Daoy (cell line): Measurements from ENCODE around the gene NEUROG2. TPM values are rescaled to one million over a fixed set of nuclear protein-coding genes. Genes with fewer than 3 reads are reported as not detected.
"Not testable (repeated sequence)": the region's sequence is repeated elsewhere in the genome, so short reads cannot be mapped to it uniquely, and the experiment has no call there.

Source experiments
- DNase-seq: peaks from one replicate; pipeline ENCODE4 v3.0.0-alpha.2; 2015; ENCODE audit warnings: low read depth
- total RNA-seq: library from RNA; depleted of rRNA; stranded (reverse); fragments of >200 nt; shearing (Covaris generic); gene quantifications from 2 replicates; pipeline ENCODE4 v1.2.3, GENCODE V29; 2014; rRNA removed

NEUROG2 gene
- 0.06 TPM in 1 of 2 replicates, not detected in the other for total RNA-seq

DNA sequence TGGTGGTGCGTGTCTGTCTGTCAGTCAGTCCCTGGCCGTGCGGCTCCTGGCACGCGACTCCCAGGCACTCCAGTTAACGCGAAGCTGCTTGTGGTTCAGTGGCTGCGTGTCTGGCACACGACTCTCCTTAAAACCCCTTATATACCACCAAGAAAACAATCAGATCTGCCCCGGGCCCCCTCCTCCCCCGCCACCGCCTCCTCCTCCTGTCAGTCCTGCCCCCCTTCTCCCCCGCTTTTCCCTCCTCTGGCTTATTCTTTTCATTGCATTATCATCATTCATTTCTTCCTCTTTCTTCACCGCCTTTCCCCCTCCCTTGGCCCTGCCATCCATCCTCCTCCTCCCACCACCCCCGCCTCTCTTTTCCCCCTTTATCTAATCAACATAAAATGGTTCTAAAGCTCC lies at the start of gene NEUROG2:
Gene NEUROG2 (minus strand): TSS at position 115 of the 405 bp plus-strand sequence. CDS start 705 bp downstream, outside the sequence.
- DNase-seq = no peak

- no peak for DNase-seq
Measured at GRCh38 chr4:112564706-112565270, 48.8 kb upstream of the NEUROG2 start.

DNA sequence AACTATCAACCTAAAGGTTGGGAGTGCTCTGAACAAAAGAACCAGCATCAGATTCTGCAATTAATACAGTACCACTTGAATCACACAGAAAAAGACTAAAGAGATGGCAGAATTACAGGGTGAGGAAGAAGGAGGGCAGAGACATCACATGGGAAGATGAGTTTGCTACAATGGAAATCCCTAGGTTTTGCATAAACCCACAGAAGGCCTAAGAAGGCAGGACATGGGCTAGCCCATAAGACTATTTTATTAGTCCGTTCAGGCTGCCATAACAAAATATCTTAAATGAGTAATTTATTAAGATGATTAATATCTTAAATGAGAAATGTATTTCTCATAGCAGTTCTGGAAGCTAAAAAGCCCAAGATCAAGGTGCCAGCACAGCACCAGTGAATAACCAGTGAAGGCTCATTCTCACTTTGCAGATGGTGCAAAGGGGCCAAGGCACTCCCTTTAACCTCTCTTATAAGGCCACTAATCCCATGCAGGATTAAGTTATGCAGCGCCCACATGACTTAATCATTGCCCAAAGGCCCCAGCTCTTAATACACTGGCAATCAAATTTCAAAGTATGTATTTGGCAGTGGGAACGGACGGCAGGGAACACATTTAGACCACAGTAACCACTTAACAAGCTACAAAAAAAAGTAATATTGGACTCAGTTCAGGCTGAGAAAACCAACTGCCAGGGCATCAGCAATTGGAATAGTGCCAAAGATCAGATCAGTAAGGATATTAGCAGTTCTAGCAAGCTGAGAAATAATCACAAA lies 47.6 kb upstream of the NEUROG2 start:
- DNase-seq = no peak

DNA sequence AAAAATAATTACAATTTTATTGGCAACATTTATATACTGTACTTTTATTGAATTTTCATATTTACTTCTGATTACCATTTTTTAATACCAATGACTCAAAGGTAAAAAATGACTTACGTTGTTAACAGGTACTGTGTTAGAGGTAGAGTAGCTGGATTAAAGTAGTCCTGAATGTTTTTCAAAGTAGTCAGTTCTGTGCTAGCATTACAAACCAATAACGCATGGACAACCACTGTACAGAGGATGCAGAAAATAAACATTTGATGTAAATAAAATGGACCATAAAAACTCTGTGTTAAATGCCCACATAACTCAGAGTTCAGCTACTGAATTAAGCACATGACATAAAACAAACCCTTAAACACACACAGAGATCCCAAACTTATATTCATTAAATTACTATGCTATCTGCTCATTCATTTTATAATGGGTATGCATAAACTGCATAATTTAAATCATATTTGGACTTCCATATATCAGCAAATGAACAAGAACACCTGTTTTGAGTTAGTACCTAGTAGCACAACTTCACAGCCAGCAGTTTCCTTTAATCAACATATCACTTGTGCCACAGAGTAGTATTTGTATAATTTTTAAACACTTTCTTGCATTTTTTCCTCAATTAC lies 46.4 kb upstream of the NEUROG2 start:
- no peak for DNase-seq

GRCh38 chr4:112560084-112560483 lies 44.1 kb upstream of the NEUROG2 start:
- no peak for DNase-seq

- no peak for DNase-seq
Measured at GRCh38 chr4:112559053-112559452, 43.1 kb upstream of the NEUROG2 start.

DNA sequence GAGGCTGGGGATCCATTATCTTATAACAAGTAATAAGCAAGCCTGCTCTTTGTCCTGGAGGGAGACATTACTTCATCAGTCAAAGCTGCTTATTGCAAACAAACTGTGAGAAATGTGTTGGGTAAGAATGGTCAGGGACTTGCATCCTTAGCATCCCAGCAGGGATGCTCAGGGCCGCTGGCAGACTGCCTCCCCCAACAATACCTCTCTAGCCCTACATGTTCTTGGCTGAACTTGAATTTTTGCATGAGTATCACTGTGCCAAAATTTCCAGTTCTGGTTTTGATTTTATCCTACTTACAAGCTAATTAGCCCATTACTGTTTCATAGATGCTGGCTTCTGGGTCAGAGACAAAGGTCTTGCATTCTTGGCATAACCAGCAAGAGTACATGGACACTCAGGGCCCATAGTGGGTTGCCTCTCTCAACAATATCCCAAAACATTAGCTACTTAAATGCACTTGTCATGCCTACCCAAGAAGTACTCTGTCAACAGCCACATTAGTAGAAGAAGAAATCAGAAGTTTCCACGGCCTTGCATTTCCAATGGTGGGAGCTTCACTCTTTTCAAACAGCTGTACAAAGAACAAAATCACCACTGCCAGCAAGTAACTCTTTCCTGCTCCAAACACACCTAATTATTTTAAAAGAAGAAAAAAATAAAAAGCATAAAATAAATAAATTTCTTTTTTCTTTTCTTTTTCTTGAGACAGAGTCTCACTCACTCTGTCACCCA lies 41.9 kb upstream of the NEUROG2 start:
- no peak for DNase-seq

DNA sequence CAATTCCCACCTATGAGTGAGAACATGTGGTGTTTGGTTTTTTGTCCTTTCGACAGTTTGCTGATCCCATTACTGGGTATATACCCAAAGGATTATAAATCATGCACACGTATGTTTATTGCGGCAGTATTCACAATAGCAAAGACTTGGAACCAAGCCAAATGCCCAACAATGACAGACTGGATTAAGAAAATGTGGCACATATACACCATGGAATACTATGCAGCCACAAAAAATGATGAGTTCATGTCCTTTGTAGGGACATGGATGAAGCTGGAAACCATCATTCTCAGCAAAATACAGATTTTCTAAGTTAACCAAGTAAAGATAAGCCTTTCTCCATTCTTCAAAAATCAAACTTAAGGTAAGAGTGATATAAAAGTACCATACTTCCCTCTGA lies 38.3 kb upstream of the NEUROG2 start:
- not testable (repeated sequence) for DNase-seq

DNA sequence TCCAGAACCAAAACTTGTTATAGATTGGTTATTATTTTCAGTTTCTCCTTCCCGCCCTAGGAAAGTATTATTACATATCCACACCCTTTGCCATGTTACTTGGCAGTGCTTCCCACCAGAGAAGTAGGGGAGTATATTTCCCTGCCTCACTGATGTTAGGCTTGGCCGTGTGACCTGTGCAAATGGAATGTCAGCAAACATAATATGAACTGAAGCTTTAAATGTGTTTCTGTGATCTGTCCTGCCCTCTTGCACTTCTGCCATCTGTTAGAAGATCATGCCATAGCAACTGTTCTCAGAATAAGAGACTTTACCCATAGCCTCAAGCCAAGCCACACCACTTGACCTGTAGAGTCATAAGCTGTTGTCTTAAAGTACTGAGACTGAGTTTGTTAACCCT lies 36.7 kb upstream of the NEUROG2 start:
- DNase-seq = peak; percentile 47

DNA sequence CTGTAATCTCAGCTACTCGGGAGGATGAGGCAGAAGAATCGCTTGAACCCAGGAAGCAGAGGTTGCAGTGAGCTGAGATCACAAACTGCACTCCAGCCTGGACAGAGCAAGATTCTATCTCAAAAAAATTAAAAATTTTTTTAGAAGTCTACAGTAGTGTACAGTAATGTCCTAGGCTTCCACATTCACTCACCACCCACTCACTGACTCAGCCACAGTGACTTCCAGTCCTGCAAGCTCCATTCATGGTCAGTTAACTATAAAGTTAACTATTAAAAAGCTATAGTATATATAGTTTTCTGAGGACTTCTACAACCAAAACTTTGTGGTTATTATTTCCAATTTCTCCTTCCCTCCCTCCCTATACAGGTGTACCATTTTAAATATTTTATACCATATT lies 34.7 kb upstream of the NEUROG2 start:
- peak; percentile 27 for DNase-seq

GRCh38 chr4:112546476-112546875 lies 30.5 kb upstream of the NEUROG2 start:
- no peak for DNase-seq

- no peak for DNase-seq
Measured at GRCh38 chr4:112545346-112545745, 29.4 kb upstream of the NEUROG2 start.

DNA sequence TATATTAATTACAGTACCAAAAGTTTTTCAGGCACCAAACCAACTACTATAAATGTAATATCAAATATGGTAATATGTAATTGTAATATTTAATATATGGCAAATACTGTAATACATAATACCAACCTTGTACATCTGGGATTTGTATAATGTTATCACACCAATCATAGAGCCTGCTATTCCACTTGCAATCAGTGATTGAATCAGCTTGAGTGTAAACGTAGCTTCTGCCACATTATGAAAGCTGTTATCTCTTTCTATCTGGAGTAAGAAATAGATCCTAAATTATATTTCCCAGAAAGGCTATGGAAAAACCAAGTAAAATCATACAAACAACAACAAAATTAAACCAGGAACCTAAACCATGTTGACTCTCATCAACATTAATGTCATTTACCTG lies 24.7 kb upstream of the NEUROG2 start:
- DNase-seq = no peak

DNA sequence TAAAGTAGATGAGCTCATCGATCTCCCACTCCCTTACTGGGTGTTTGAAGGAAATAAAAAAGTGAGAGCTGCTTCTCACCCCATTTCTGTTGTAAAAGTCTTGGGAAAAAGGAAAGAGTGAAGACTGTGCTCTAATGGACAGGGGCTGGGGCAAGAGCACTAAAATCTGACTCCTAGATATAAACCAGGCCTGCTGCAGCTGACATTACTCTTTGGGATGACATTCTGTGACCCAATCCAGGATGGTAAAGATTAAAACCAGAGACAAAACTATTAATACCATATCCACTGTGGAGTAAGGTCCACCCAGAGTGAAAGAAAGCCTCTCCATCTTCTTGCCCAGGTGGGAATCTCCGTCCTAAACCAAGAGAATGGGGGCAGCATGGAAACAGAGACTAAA lies 20.1 kb upstream of the NEUROG2 start:
- DNase-seq = no peak

GRCh38 chr4:112532267-112532666 lies 16.3 kb upstream of the NEUROG2 start:
- peak; percentile 65 for DNase-seq

- peak; percentile 39 for DNase-seq
Measured at GRCh38 chr4:112531146-112531545, 15.2 kb upstream of the NEUROG2 start.

- DNase-seq = no peak
Measured at GRCh38 chr4:112526061-112526460, 10.1 kb upstream of the NEUROG2 start.

- peak; percentile 53 for DNase-seq
Measured at GRCh38 chr4:112523764-112524505, 8.0 kb upstream of the NEUROG2 start.

DNA sequence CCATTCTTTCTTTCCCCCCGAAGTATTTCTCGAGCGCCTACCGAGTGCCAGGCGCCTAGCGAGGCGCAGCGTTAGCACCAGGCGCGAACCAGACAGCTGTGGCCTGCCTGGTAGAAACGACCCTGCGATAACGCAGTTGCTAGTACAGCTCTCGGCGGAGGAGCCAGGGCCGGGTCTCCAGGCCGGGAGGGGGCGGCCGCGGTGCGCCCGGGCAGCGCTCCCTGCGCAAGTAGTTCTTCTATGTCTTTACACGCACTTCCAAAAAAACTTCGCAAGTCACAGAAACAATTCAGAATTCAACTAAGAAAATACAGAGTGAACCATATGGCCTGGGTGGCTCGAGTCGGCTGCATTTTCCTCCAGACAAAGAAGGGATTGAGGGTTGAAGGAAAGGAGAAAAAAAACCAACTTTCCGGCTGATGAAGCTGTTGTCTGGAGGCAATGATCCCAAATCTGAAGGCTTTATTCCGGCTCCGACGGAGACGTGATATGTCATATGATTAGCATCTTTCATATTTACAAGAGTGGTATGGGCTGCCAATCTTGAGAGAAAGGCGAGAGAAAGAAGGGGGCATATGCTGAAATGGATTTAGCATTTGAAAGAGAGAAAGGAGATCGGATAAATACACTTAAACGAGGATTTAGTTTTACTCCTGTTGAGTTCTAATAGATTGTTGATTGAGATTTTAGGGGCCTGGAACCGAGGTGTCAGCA lies 7.2 kb upstream of the NEUROG2 start:
- DNase-seq = no peak

DNA sequence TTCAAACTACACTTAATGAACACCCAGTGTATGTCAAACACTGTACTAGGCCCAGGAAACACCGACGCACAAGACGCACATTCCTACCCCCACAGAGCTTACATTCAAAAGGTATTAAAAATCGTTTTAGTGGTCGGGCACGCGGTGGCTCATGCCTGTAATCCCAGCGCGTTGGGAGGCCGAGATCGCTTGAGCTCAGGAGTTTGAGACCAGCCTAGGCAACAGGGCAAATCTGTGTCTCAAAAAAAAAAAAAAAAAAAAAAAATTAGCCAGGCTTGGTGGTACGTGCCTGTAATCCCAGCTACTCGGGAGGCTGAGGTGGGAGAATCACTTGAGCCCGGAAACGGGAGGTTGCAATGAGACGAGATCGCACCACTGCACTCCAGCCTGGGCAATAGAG lies 6.5 kb upstream of the NEUROG2 start:
- DNase-seq = not testable (repeated sequence)
